GM12878 (cell line): ENCODE data around the gene DLG4. TPM values are rescaled to one million over a fixed set of nuclear protein-coding genes. Genes with fewer than 3 reads are reported as not detected.
"Not testable (repeated sequence)": the region's sequence is repeated elsewhere in the genome, so short reads cannot be mapped to it uniquely, and the experiment has no call there.

ENCODE experiments used
- ATAC-seq: fragments of 200-7000 bp; cut with Tn5 transposase; 3 replicates; pipeline ENCODE4 v1.9.1; 2020; ENCODE audit warnings: mild to moderate bottlenecking, moderate library complexity
- BruUV-seq: library from RNA; stranded (reverse); fragments of 400-500 nt; replicated peaks from 2 replicates; lab custom pipeline; 2021; lab: Mats Ljungman, UMichigan
- CTCF ChIA-PET: fragments of 300-600 bp; sonication (Branson Sonifier 250); formaldehyde crosslinking; extraction: SDS; loops from one replicate; lab custom pipeline; 2021; ENCODE audit warnings: inconsistent platforms; lab: Yijun Ruan, JAX
- POLR2A ChIA-PET: fragments of 350-600 bp; formaldehyde crosslinking; extraction: SDS; loops from one replicate; lab custom pipeline; 2021; ENCODE audit warnings: inconsistent platforms; lab: Charles Lee
- RAD21 ChIA-PET: fragments of 300-600 bp; sonication (Branson Sonifier 250); formaldehyde crosslinking; loops from one replicate; lab custom pipeline; 2023; ENCODE audit warnings: antibody characterized with exemption; ENCODE audit not compliant: unreplicated experiment; lab: Charles Lee
- SMC1A ChIA-PET: fragments of 300-600 bp; sonication (Branson Sonifier 250); formaldehyde crosslinking; loops from one replicate; lab custom pipeline; 2023; ENCODE audit not compliant: unreplicated experiment, uncharacterized antibody; lab: Charles Lee
- DNase-seq: peaks from one replicate; pipeline ENCODE4 v3.0.0-alpha.2; 2011; ENCODE audit warnings: low read depth, low spot score
- FAIRE-seq: peaks from 3 replicates; lab custom pipeline; 2011; peaks lifted over from hg19 to GRCh38; lab: Jason Lieb, UNC
- H2AFZ ChIP-seq: 2 replicates; pipeline ENCODE4 v1.6.0; 2011; ENCODE audit warnings: low read depth, low read length, control low read depth; ENCODE audit not compliant: control insufficient read depth
- H3K27ac ChIP-seq: 2 replicates; pipeline ENCODE4 v1.5.1; 2011; ENCODE audit warnings: control low read depth; ENCODE audit not compliant: control insufficient read depth, insufficient read depth
- H3K27me3 ChIP-seq, 2 experiments: replicated peaks in 1 of 2; 2 replicates each; pipeline versions ENCODE4 v1.6.0 to v1.6.1; 2011; ENCODE audit warnings: low read length in 1 of 2; ENCODE audit not compliant: control insufficient read depth in 2 of 2, insufficient read depth in 2 of 2
- H3K36me3 ChIP-seq, 2 experiments: 2 replicates each; pipeline ENCODE4 v1.5.1; 2011; ENCODE audit warnings: low read length in 1 of 2; ENCODE audit not compliant: control insufficient read depth in 2 of 2, insufficient read depth in 2 of 2
- H3K4me1 ChIP-seq: 2 replicates; pipeline ENCODE4 v1.6.1; 2011; ENCODE audit warnings: mild to moderate bottlenecking, low read length, moderate library complexity, mixed read lengths; ENCODE audit not compliant: control insufficient read depth, insufficient read depth
- H3K4me2 ChIP-seq: 2 replicates; pipeline ENCODE4 v1.6.0; 2011; ENCODE audit warnings: control low read depth; ENCODE audit not compliant: control insufficient read depth, insufficient read depth
- H3K4me3 ChIP-seq: fragments of 200-600 bp; sonication (generic); 2 replicates; pipeline ENCODE4 v1.5.1; 2016
- H3K79me2 ChIP-seq: 2 replicates; pipeline ENCODE4 v1.6.0; 2011; ENCODE audit warnings: low read length; ENCODE audit not compliant: control insufficient read depth, insufficient read depth
- H3K9ac ChIP-seq: 2 replicates; pipeline ENCODE4 v1.8.0; 2011; ENCODE audit warnings: low read length, control low read depth, mixed read lengths; ENCODE audit not compliant: control insufficient read depth, insufficient read depth
- H3K9me3 ChIP-seq: replicated peaks from 3 replicates; pipeline ENCODE4 v1.5.1; 2011; ENCODE audit warnings: mild to moderate bottlenecking, low read length; ENCODE audit not compliant: control insufficient read depth, insufficient read depth
- H4K20me1 ChIP-seq: 2 replicates; pipeline ENCODE4 v1.6.0; 2011; ENCODE audit not compliant: control insufficient read depth, insufficient read depth
- ATF7 ChIP-seq: fragments of 450-650 bp; IDR thresholded peaks from 2 replicates; pipeline ENCODE4 v1.6.1; 2016; ENCODE audit warnings: low read depth, mild to moderate bottlenecking
- CTCF ChIP-seq, 3 experiments: IDR thresholded peaks in 2 of 3; conservative IDR thresholded peaks in 1 of 3; 2 replicates each; pipeline ENCODE4 v1.5.1; 2011; ENCODE audit warnings: low read depth in 3 of 3, low read length in 3 of 3, mild to moderate bottlenecking in 3 of 3, control low read depth in 2 of 3, moderate library complexity in 2 of 3, inconsistent platforms in 1 of 3, mixed read lengths in 1 of 3; ENCODE audit not compliant: control insufficient read depth in 2 of 3, insufficient read depth in 1 of 3; ENCODE audit errors: extremely low read depth in 1 of 3
- RAD21 ChIP-seq: IDR thresholded peaks from 2 replicates; pipeline ENCODE4 v1.6.1; 2011; ENCODE audit warnings: mild to moderate bottlenecking, low read depth, low read length, moderate library complexity; ENCODE audit not compliant: insufficient read depth
- WGBS: methylation state at CpG from one replicate; pipeline ENCODE4 v1.1.6; 2016; ENCODE audit warnings: low lambda C conversion rate; ENCODE audit not compliant: insufficient replicate concordance, insufficient coverage; ENCODE audit errors: missing lambda C conversion rate; 5-methylcytosine and 5-hydroxymethylcytosine counted together
- in situ Hi-C: fragments of 300-500 bp; cut with MboI; formaldehyde crosslinking; loops from 9 replicates; pipeline ENCODE4 v1.14.3; 2018; ENCODE audit warnings: mixed read lengths
- intact Hi-C: fragments of 100-400 bp; cut with micrococcal nuclease; formaldehyde crosslinking; loops from one replicate; pipeline ENCODE4 v1.14.2; 2022; ENCODE audit not compliant: unreplicated experiment
- polyA plus RNA-seq, 11 experiments: library from polyadenylated mRNA; depleted of rRNA in 4 of 11; unstranded in 6 of 11; stranded (reverse) in 5 of 11; fragments of >200 nt; fragmentation: Nextera tagmentation in 4 of 11; fragmentation: Illumina TruSeq in 1 of 11; extraction: Ambion mirVana in 4 of 11; extraction: Trizol in 1 of 11; gene quantifications; 1 replicate in 1 of 11; 2 replicates in 10 of 11; pipeline versions ENCODE4 v1.2.1 to v1.2.3, GENCODE V29; 2011 to 2016; ENCODE audit warnings: inconsistent platforms in 2 of 11, missing spikeins in 2 of 11, low read depth in 1 of 11
- total RNA-seq, 4 experiments: library from RNA; depleted of rRNA in 3 of 4; stranded (reverse); fragments of >200 nt in 3 of 4; fragmentation: Illumina TruSeq in 1 of 4; extraction: Trizol in 1 of 4; gene quantifications; 2 replicates each; pipeline versions ENCODE4 v1.2.1 to v1.2.3, GENCODE V29; 2013 to 2021

Gene DLG4
- total and polyA plus RNA-seq, 10 of the 15 experiments (the other 5 are each of a cell fraction or from before 2014, with no cell fraction given) = 0.07 to 4.1 (median 1.3) TPM

DNA sequence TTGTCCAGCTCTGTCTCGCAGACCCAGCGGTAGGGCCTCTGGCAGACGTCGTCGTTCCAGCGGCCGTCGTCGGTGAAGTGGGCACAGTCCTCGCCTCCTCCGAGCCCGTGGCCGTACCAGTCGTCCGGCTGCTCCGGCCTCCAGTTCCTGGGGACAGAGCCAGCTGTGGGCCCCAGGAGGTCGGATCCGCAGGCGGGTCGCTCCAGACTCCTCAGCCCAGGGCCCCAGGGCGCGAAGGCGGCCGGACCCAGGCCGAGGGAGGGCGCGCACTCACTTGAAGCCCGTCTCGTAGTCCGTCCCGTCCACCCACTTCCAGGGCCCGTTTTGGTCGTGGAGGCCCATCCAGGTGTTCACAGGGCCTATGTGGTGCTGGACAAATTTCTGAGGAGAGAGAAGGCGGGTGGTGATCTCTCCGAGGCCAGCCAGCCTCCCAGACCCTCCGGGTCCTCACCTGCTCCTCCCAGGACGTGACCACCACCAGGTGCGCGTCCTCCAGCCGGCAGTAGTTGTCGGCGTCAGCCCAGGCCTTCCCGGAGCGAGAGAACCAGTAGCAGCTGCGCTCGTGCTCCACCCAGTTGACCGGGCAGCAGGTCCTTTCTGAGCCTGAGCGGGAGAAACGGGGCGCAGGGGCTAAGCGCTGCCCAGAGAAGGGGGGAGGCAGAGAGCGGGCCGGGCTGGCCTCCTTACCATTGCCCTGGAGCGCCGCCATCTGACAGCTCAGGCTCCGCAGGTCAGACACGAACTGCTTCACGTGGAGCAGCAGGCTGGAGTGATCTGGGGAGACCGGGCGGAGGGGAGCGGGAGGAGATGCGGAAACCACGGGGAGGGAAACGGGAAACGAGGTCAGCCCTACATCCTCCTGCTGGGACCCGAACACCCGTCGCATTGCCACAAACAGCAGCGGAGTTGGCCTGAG, 45.7 kb downstream of the DLG4 start:
- H3K9me3 ChIP-seq = no peaks in the 10 kb centered on the region; the same call in 2 of the 3 replicates
- H3K4me2 ChIP-seq = no peak overlapping the region
- H3K4me1 ChIP-seq = peaks cover 6% of the 10 kb centered on the region
- SMC1A ChIA-PET = interaction anchor here (0.6 to 1.0 kb wide), 2 partner anchors 27 to 364 kb away, joined by 3 read pairs; no protein-coding TSS in a partner anchor
- intact Hi-C loops = loop anchor here (10.0 kb wide), 1 partner anchor 259 kb away; no protein-coding TSS in a partner anchor
- no peak for FAIRE-seq
- peaks cover 2 to 6% of the 10 kb centered on the region in 2 experiments; a peak in 3 of 4 replicates for H3K27me3 ChIP-seq
- TF ChIP-seq CTCF (IDR thresholded peaks at IDR 0.05 in 2 of 3, conservative IDR thresholded peaks at IDR 0.05 in 1 of 3; ENCODE audit: control insufficient read depth in 2 of 3, extremely low read depth in 1 of 3, insufficient read depth in 1 of 3, low read depth in 3 of 3, low read length in 3 of 3) (peak in 1 of 3 experiments; percentile 12; a peak in 1 of 6 replicates), ATF7 (no peak), RAD21 (peak; percentile 20; the same call in 1 of the 2 replicates)
- TF ChIP-seq, all 136 proteins: peak for 2
- in situ Hi-C loops = no loop called here
- CTCF ChIA-PET = interaction anchor here (1.6 kb wide), 1 partner anchor 128 kb away, joined by 4 read pairs; no protein-coding TSS in a partner anchor
- no peak overlapping the region for H3K4me3 ChIP-seq
- no peak overlapping the region; the same call in 1 of the 2 replicates for H2AFZ ChIP-seq
- no peaks in the 10 kb centered on the region for H4K20me1 ChIP-seq
- 47% methylated on average over 62 of the region's 69 CpGs for WGBS
- no TSS peak for BruUV-seq
- H3K79me2 ChIP-seq = no peaks in the 10 kb centered on the region
- no peak overlapping the region for H3K27ac ChIP-seq
- DNase-seq = no peak
- RAD21 ChIA-PET = no interaction called here
- POLR2A ChIA-PET = no interaction called here
- no peaks in the 10 kb centered on the region for H3K36me3 ChIP-seq
- no peak; the same call in 1 of the 3 replicates for ATAC-seq
- H3K9ac ChIP-seq = no peak overlapping the region

DNA sequence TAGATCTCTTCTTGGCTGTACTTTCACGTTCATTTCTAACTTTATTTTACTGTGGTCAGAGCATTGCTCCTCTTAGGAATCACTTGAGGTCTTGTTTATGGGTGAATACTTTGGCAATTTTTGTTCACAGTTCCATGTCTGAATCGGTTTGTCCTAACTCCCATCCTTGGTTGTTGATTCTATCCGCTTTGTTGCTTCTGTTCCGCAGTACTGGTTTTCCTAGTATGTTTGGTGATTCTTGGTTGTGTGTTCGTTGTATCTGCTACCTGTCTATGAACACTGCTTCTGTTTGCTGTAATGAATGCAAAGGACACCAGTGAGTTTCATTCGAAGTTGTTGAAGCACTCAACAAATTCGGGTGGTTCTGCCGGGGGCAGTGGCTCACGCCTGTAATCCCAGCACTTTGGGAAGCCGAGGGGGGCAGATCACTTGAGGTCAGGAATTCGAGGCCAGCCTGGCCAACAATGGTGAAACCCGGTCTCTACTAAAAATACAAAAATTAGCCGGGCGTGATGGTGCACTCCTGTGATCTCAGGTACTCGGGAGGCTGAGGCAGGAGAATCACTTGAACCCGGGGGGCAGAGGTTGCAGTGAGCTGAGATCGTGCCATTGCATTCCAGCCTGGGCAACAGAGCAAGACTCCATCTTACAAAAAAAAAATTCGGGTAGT, 47.0 kb downstream of the DLG4 start:
- H3K4me3 ChIP-seq, H3K79me2 ChIP-seq, H3K9me3 ChIP-seq, BruUV-seq, H3K4me2 ChIP-seq, H2AFZ ChIP-seq, FAIRE-seq, H4K20me1 ChIP-seq, H3K27me3 ChIP-seq, H3K27ac ChIP-seq, H3K36me3 ChIP-seq, RAD21 ChIA-PET, H3K4me1 ChIP-seq, in situ Hi-C loops, DNase-seq, H3K9ac ChIP-seq, POLR2A ChIA-PET, ATAC-seq: not testable (repeated sequence)
- 57% methylated on average over 18 of the region's 18 CpGs for WGBS
- intact Hi-C loops = loop anchor here (10.0 kb wide), 1 partner anchor 258 kb away; no protein-coding TSS in a partner anchor
- ChIA-PET CTCF (interaction anchor here (1.6 kb wide), 1 partner anchor 127 kb away, joined by 4 read pairs; no protein-coding TSS in a partner anchor), SMC1A (interaction anchor here (1.0 kb wide), 1 partner anchor 28 kb away, joined by 3 read pairs; no protein-coding TSS in a partner anchor)

DNA sequence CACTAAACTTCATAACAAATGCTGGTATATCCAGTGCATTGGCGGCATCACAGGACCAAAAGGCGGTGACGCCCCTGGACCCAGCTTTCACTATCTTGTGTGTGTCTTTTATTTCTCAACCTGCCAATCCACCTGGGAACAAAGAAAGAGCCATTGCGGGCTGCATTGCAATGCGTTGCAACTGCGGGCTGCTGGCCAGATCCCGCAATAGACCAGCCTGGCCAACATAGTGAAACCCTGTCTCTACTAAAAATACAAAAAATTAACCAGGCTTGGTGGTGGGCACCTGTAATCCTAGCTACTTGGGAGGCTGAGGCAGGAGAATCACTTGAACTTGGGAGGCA, 50.1 kb downstream of the DLG4 start:
- H3K9me3 ChIP-seq, H3K36me3 ChIP-seq, H3K79me2 ChIP-seq, SMC1A ChIA-PET, H3K4me2 ChIP-seq, DNase-seq, H3K4me3 ChIP-seq, POLR2A ChIA-PET, CTCF ChIA-PET, H3K4me1 ChIP-seq, FAIRE-seq, H3K27ac ChIP-seq, H3K9ac ChIP-seq, BruUV-seq, H4K20me1 ChIP-seq, in situ Hi-C loops, H3K27me3 ChIP-seq, ATAC-seq, intact Hi-C loops, H2AFZ ChIP-seq: not testable (repeated sequence)
- RAD21 ChIA-PET = interaction anchor here (0.8 kb wide), 1 partner anchor 124 kb away, joined by 3 read pairs; no protein-coding TSS in a partner anchor
- WGBS = 91% methylated on average over 7 of the region's 7 CpGs
